Chondrocyte (in vitro differentiated cells): ENCODE results near the gene OLFM2. TPM values are rescaled to one million over a fixed set of nuclear protein-coding genes. Genes with fewer than 3 reads are reported as not detected.

Experiments
- total RNA-seq: library from RNA; stranded (reverse); gene quantifications from 3 replicates; pipeline ENCODE4 v1.2.1, GENCODE V29; 2021

OLFM2 gene
- total RNA-seq, 1 donor from 2014 or later = 67.9 TPM

Other genes starting within 250 kb of the OLFM2 start
- 18.8 to 20.3 TPM (median 19.4 TPM) in 3 replicates for gene ZNF846, start 167.8 kb downstream of the OLFM2 start, total RNA-seq
- gene FBXL12, start 117.4 kb downstream of the OLFM2 start, total RNA-seq = 24.2 to 27.8 TPM (median 26.7 TPM) in 3 replicates
- 265 to 294 TPM (median 265 TPM) in 3 replicates for gene UBL5, start 108.6 kb downstream of the OLFM2 start, total RNA-seq
- 64.5 to 78.4 TPM (median 65.5 TPM) in 3 replicates for gene PIN1, start 101.2 kb downstream of the OLFM2 start, total RNA-seq
- 24.8 to 65.9 TPM (median 63.6 TPM) in 3 replicates for gene COL5A3, start 74.0 kb upstream of the OLFM2 start, total RNA-seq
- gene RDH8, start 77.0 kb upstream of the OLFM2 start, total RNA-seq = not detected in 3 replicates
- gene SHFL, start 149.8 kb upstream of the OLFM2 start, total RNA-seq = 15.8 to 21.8 TPM (median 19.9 TPM) in 3 replicates
- gene ANGPTL6, start 166.2 kb upstream of the OLFM2 start, total RNA-seq = 0.45 to 0.46 TPM in 2 of 3 replicates, not detected in the other
- gene PPAN, start 169.8 kb upstream of the OLFM2 start, total RNA-seq = 28.2 to 33.1 TPM (median 31.0 TPM) in 3 replicates
- gene P2RY11, start 175.2 kb upstream of the OLFM2 start, total RNA-seq = 9.5 to 13.5 TPM (median 10.4 TPM) in 3 replicates
- 145 to 149 TPM (median 146 TPM) in 3 replicates for gene EIF3G, start 183.4 kb upstream of the OLFM2 start, total RNA-seq